GM12892 (cell line): Measurements from ENCODE around the gene PAX5.

Experiments used
- DNase-seq: peaks from one replicate; pipeline ENCODE4 v3.0.0; 2011; ENCODE audit not compliant: insufficient read length
- FAIRE-seq: peaks from 2 replicates; lab custom pipeline; 2011; peaks lifted over from hg19 to GRCh38; lab: Jason Lieb, UNC
- POLR2A ChIP-seq: IDR thresholded peaks from 2 replicates; pipeline ENCODE4 v1.6.1; 2011; ENCODE audit warnings: low read depth, low read length, control low read depth
- POLR2AphosphoS5 ChIP-seq: IDR thresholded peaks from 2 replicates; pipeline ENCODE4 v1.6.1; 2011; ENCODE audit warnings: low read depth, low read length, control low read depth
- TAF1 ChIP-seq: IDR thresholded peaks from 2 replicates; pipeline ENCODE4 v1.6.1; 2011; ENCODE audit warnings: low read depth, mild to moderate bottlenecking, control low read depth, low read length, borderline replicate concordance

PAX5 gene

GRCh38 chr9:36976371-36977030, 57.6 kb downstream of the PAX5 start:
- no peak for DNase-seq
- TF ChIP-seq TAF1 (no peak), POLR2A (no peak), POLR2AphosphoS5 (no peak)
- FAIRE-seq = peak; percentile 27

GRCh38 chr9:36974731-36975130, 59.3 kb downstream of the PAX5 start:
- no peak for FAIRE-seq
- no peak for DNase-seq
- TF ChIP-seq TAF1 = no peak
- no peak for TF ChIP-seq POLR2A

- no peak for FAIRE-seq
- TF ChIP-seq POLR2AphosphoS5 (no peak), POLR2A (no peak), TAF1 (no peak)
- DNase-seq = no peak
These were observed 62.1 kb downstream of the PAX5 start for GRCh38 chr9:36971935-36972488.

- FAIRE-seq = no peak
- no peak for TF ChIP-seq POLR2AphosphoS5
- no peak for TF ChIP-seq TAF1
- TF ChIP-seq POLR2A = no peak
- DNase-seq = no peak
These were observed 63.8 kb downstream of the PAX5 start for GRCh38 chr9:36970007-36970888.

- FAIRE-seq (no peak), DNase-seq (no peak)
- TF ChIP-seq POLR2AphosphoS5 (no peak), TAF1 (no peak), POLR2A (no peak)
These were observed 64.8 kb downstream of the PAX5 start for GRCh38 chr9:36969216-36969771.

- TF ChIP-seq POLR2A = no peak
- 0 out of 2 replicates have a peak, but pooled peaks have one; percentile 20 for TF ChIP-seq TAF1
- no peak for DNase-seq
- FAIRE-seq = peak; percentile 33
These were observed 65.4 kb downstream of the PAX5 start for GRCh38 chr9:36968574-36969215.

GRCh38 chr9:36967997-36968396, 66.1 kb downstream of the PAX5 start:
- FAIRE-seq (peak; percentile 54), DNase-seq (no peak)
- no peak for TF ChIP-seq POLR2A
- TF ChIP-seq TAF1 = no peak
- no peak for TF ChIP-seq POLR2AphosphoS5

GRCh38 chr9:36966371-36967097, 67.5 kb downstream of the PAX5 start:
- no peak for DNase-seq
- no peak for TF ChIP-seq TAF1
- TF ChIP-seq POLR2A = no peak
- no peak; the same call in 1 of the 2 replicates for TF ChIP-seq POLR2AphosphoS5
- no peak for FAIRE-seq

- DNase-seq (no peak), FAIRE-seq (no peak)
- no peak for TF ChIP-seq POLR2AphosphoS5
- no peak for TF ChIP-seq TAF1
These were observed 69.3 kb downstream of the PAX5 start for GRCh38 chr9:36964791-36965190.

- FAIRE-seq = no peak
- no peak for TF ChIP-seq POLR2AphosphoS5
- no peak for TF ChIP-seq TAF1
- no peak for TF ChIP-seq POLR2A
- DNase-seq = no peak
These were observed 70.7 kb downstream of the PAX5 start for GRCh38 chr9:36963346-36963745.

GRCh38 chr9:36962691-36963090, 71.4 kb downstream of the PAX5 start:
- no peak for FAIRE-seq
- no peak for TF ChIP-seq POLR2A
- TF ChIP-seq POLR2AphosphoS5 = no peak
- no peak for TF ChIP-seq TAF1
- DNase-seq = no peak
